Naive thymus-derived CD4-positive, alpha-beta T cell (primary cell): ENCODE results near the gene C13orf46. TPM values are rescaled to one million over a fixed set of nuclear protein-coding genes. Genes with fewer than 3 reads are reported as not detected.
A peak's percentile ranks its signal among the peaks of the same experiment; 100 is the strongest.
"Not testable (repeated sequence)": the region's sequence is repeated elsewhere in the genome, so short reads cannot be mapped to it uniquely, and the experiment has no call there.

Source experiments
- ATAC-seq: fragments of 150-1000 bp; cut with Tn5 transposase; 2 replicates; pipeline ENCODE4 v1.10.0; 2021; ENCODE audit warnings: mild to moderate bottlenecking, moderate library complexity
- CTCF ChIA-PET: fragments of 350-600 bp; sonication (Branson Sonifier 250); formaldehyde crosslinking; loops from one replicate; lab custom pipeline; 2021; ENCODE audit warnings: antibody characterized with exemption; lab: Charles Lee
- POLR2A ChIA-PET: fragments of 350-600 bp; sonication (Branson Sonifier 250); formaldehyde crosslinking; loops from one replicate; lab custom pipeline; 2021; ENCODE audit warnings: antibody characterized with exemption, inconsistent platforms; lab: Charles Lee
- DNase-seq, 9 donors: peaks; one replicate each; pipeline versions ENCODE4 v3.0.0 to v3.0.0-alpha.2; 2020 to 2022; ENCODE audit warnings: mixed read lengths in 1 of 9
- H3K27ac ChIP-seq: one replicate; pipeline ENCODE4 v1.7.0; 2013; ENCODE audit warnings: mild to moderate bottlenecking, low read depth, low read length, moderate library complexity
- H3K27me3 ChIP-seq, 2 donors: one replicate each; pipeline ENCODE4 v1.7.0; 2013; ENCODE audit warnings: low read length in 2 of 2, mild to moderate bottlenecking in 2 of 2, moderate library complexity in 2 of 2; ENCODE audit not compliant: control insufficient read depth in 2 of 2, insufficient read depth in 2 of 2
- H3K36me3 ChIP-seq, 3 experiments: 1 replicate in 2 of 3; 2 replicates in 1 of 3; pipeline ENCODE4 v1.7.0; 2013; ENCODE audit warnings: low read length in 3 of 3, mild to moderate bottlenecking in 3 of 3, moderate library complexity in 1 of 3; ENCODE audit not compliant: insufficient read depth in 3 of 3, control insufficient read depth in 2 of 3
- H3K4me1 ChIP-seq, 2 donors: one replicate each; pipeline ENCODE4 v1.7.0; 2013; ENCODE audit warnings: low read length in 2 of 2, mild to moderate bottlenecking in 2 of 2, moderate library complexity in 1 of 2; ENCODE audit not compliant: control insufficient read depth in 2 of 2, insufficient read depth in 2 of 2
- H3K4me3 ChIP-seq: 2 replicates; pipeline ENCODE4 v1.7.0; 2013; ENCODE audit warnings: mild to moderate bottlenecking, low read length
- H3K9me3 ChIP-seq, 3 experiments: 1 replicate in 2 of 3; 2 replicates in 1 of 3; pipeline ENCODE4 v1.7.0; 2013; ENCODE audit warnings: low read length in 3 of 3; ENCODE audit not compliant: control insufficient read depth in 2 of 3
- H3K27ac Mint-ChIP-seq, 9 donors: one replicate each; pipeline ENCODE4 v1.8.0; 2020 to 2022; ENCODE audit warnings: mixed read lengths in 9 of 9, mild to moderate bottlenecking in 8 of 9, moderate library complexity in 5 of 9, inconsistent platforms in 2 of 9
- H3K27me3 Mint-ChIP-seq, 5 donors: one replicate each; pipeline ENCODE4 v1.8.0; 2021 to 2022; ENCODE audit warnings: mixed read lengths in 5 of 5, mild to moderate bottlenecking in 1 of 5
- H3K36me3 Mint-ChIP-seq, 5 donors: one replicate each; pipeline ENCODE4 v1.8.0; 2020 to 2022; ENCODE audit warnings: mixed read lengths in 5 of 5, mild to moderate bottlenecking in 3 of 5, inconsistent platforms in 1 of 5
- H3K4me1 Mint-ChIP-seq, 7 donors: one replicate each; pipeline ENCODE4 v1.8.0; 2020 to 2022; ENCODE audit warnings: mixed read lengths in 7 of 7, mild to moderate bottlenecking in 3 of 7, inconsistent platforms in 1 of 7
- H3K4me3 Mint-ChIP-seq, 10 donors: one replicate each; pipeline ENCODE4 v1.8.0; 2020 to 2022; ENCODE audit warnings: mild to moderate bottlenecking in 10 of 10, mixed read lengths in 10 of 10, moderate library complexity in 6 of 10, inconsistent platforms in 2 of 10
- H3K9me3 Mint-ChIP-seq, 11 donors: one replicate each; pipeline ENCODE4 v1.8.0; 2020 to 2022; ENCODE audit warnings: mixed read lengths in 11 of 11, mild to moderate bottlenecking in 4 of 11, inconsistent platforms in 1 of 11, moderate library complexity in 1 of 11
- intact Hi-C, 2 donors: fragments of 100-400 bp; cut with micrococcal nuclease; formaldehyde crosslinking; loops; one replicate each; pipeline ENCODE4 v1.15.1; 2023
- polyA plus RNA-seq, 2 donors: library from polyadenylated mRNA; unstranded; fragments of 300-500 nt; fragmentation: Illumina TruSeq; gene quantifications; one replicate each; pipeline ENCODE4 v1.2.3, GENCODE V29; 2021
- total RNA-seq, 6 experiments: library from RNA in 5 of 6; stranded (reverse) in 5 of 6; gene quantifications; 1 replicate in 5 of 6; 2 replicates in 1 of 6; pipeline ENCODE4 v1.2.3 and lab custom pipeline; 2021 to 2026

C13orf46 gene
- total and polyA plus RNA-seq, 7 experiments from 2014 or later = 1.3 to 27.0 (median 16.9) TPM

- DNase-seq, H3K9me3 ChIP-seq, H3K4me1 ChIP-seq, ATAC-seq, H3K27me3 ChIP-seq, H3K27me3 Mint-ChIP-seq, H3K9me3 Mint-ChIP-seq, intact Hi-C loops, H3K4me3 ChIP-seq, POLR2A ChIA-PET, H3K27ac ChIP-seq, H3K4me1 Mint-ChIP-seq, CTCF ChIA-PET: not testable (repeated sequence)
- H3K36me3 ChIP-seq = peaks cover 27 to 97% (median 80%) of the 10 kb centered on the region in 3 experiments
- Mint-ChIP-seq H3K27ac (peak overlapping the region in 3 of 9 donors; percentile 17 to 74 (median 72)), H3K4me3 (peak overlapping the region in 1 of 10 donors; percentile 39), H3K36me3 (peaks cover 3 to 30% (median 8%) of the 10 kb centered on the region in 5 donors)
These were observed 46.3 kb upstream of the C13orf46 start for GRCh38 chr13:114020134-114020533.

DNA sequence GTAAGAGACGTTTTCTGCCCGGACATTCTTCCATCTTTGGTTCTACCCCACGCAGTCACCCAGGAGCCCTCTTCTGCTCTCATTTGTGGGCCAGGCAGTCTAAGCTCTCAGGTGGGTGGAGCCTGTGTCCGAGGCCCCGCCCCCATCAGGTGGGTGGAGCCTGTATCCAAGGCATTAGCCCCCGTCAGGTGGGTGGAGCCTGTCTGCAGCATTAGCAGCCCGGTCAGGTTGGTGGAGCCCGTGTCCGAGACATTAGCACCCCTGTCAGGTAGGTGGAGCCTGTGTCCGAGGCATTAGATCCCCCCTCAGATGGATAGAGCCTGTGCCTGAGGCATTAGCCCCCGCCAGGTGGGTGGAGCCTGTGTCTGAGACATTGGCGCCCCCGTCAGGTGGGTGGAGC, 45.5 kb upstream of the C13orf46 start:
- H3K36me3 ChIP-seq = peaks cover 30 to 97% (median 82%) of the 10 kb centered on the region in 3 experiments
- H3K4me1 ChIP-seq = no peaks in the 10 kb centered on the region
- Mint-ChIP-seq H3K4me1 (peaks cover 0 to 3% (median 0%) of the 10 kb centered on the region in 7 donors), H3K27ac (peak overlapping the region in 4 of 9 donors; percentile 13 to 71 (median 68)), H3K9me3 (peaks cover 0 to 9% (median 0%) of the 10 kb centered on the region in 11 donors), H3K36me3 (peaks cover 3 to 30% (median 8%) of the 10 kb centered on the region in 5 donors), H3K4me3 (peak overlapping the region in 1 of 10 donors; percentile 6), H3K27me3 (no peaks in the 10 kb centered on the region)
- H3K27ac ChIP-seq = no peak overlapping the region
- no peaks in the 10 kb centered on the region for H3K27me3 ChIP-seq
- ATAC-seq = peak; percentile 51
- no peak overlapping the region for H3K4me3 ChIP-seq
- peak in 5 of 9 donors; percentile 31 to 50 (median 49) for DNase-seq
- H3K9me3 ChIP-seq = no peaks in the 10 kb centered on the region
- ChIA-PET CTCF (no interaction called here), POLR2A (no interaction called here)
- intact Hi-C loops = no loop called here

GRCh38 chr13:114018461-114019055, 44.7 kb upstream of the C13orf46 start:
- Mint-ChIP-seq H3K4me1 (no peaks in the 10 kb centered on the region), H3K36me3 (peaks cover 3 to 30% (median 8%) of the 10 kb centered on the region in 5 donors), H3K27ac (peak overlapping the region in 4 of 9 donors; percentile 14 to 71 (median 47)), H3K27me3 (no peaks in the 10 kb centered on the region), H3K4me3 (peak overlapping the region in 1 of 10 donors; percentile 13), H3K9me3 (peaks cover 0 to 5% (median 0%) of the 10 kb centered on the region in 11 donors)
- DNase-seq (no peak), ATAC-seq (no peak)
- no peaks in the 10 kb centered on the region for H3K4me1 ChIP-seq
- no peak overlapping the region for H3K27ac ChIP-seq
- peaks cover 26 to 97% (median 82%) of the 10 kb centered on the region in 3 experiments for H3K36me3 ChIP-seq
- no peaks in the 10 kb centered on the region for H3K27me3 ChIP-seq
- H3K9me3 ChIP-seq = no peaks in the 10 kb centered on the region
- no peak overlapping the region for H3K4me3 ChIP-seq
- intact Hi-C loops = no loop called here
- POLR2A ChIA-PET = no interaction called here
- CTCF ChIA-PET = no interaction called here

DNA sequence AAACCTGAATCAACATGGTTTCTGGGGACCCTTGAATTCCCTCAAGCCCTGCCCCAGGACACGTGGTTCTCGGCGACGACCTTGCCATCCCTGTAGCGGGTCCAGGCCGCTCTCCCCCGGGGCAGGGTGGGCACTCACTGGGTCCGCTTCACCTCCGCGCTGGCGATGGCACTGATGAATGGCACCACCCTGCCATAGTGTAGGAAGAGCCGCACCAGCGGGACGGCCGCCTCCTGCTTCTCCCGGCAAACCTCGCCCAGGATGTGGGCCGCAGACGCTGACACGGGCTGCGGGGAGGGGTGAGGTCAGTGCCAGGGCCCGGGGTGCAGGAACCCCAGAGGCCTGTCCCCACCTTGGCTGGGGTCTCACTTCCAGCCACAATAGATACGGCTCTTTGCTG, 44.1 kb upstream of the C13orf46 start:
- Mint-ChIP-seq H3K27ac (no peak overlapping the region), H3K4me3 (no peak overlapping the region), H3K4me1 (no peaks in the 10 kb centered on the region), H3K9me3 (peaks cover 0 to 5% (median 0%) of the 10 kb centered on the region in 11 donors), H3K36me3 (peaks cover 3 to 30% (median 8%) of the 10 kb centered on the region in 5 donors), H3K27me3 (no peaks in the 10 kb centered on the region)
- ChIA-PET CTCF (no interaction called here), POLR2A (no interaction called here)
- Histone ChIP-seq H3K4me3 (no peak overlapping the region), H3K4me1 (no peaks in the 10 kb centered on the region), H3K9me3 (no peaks in the 10 kb centered on the region), H3K27me3 (no peaks in the 10 kb centered on the region), H3K27ac (no peak overlapping the region), H3K36me3 (peaks cover 22 to 97% (median 85%) of the 10 kb centered on the region in 3 experiments)
- DNase-seq = no peak
- ATAC-seq = no peak
- intact Hi-C loops = no loop called here

- intact Hi-C loops = no loop called here
- peaks cover 3 to 30% (median 8%) of the 10 kb centered on the region in 5 donors for H3K36me3 Mint-ChIP-seq
- no peaks in the 10 kb centered on the region for H3K4me1 ChIP-seq
- CTCF ChIA-PET = no interaction called here
- H3K4me3 Mint-ChIP-seq = peak overlapping the region in 2 of 10 donors; percentile 14 to 21
- POLR2A ChIA-PET = no interaction called here
- no peak overlapping the region for H3K27ac ChIP-seq
- no peak overlapping the region for H3K4me3 ChIP-seq
- no peaks in the 10 kb centered on the region for H3K4me1 Mint-ChIP-seq
- no peaks in the 10 kb centered on the region for H3K27me3 Mint-ChIP-seq
- H3K9me3 Mint-ChIP-seq = peaks cover 0 to 3% (median 0%) of the 10 kb centered on the region in 11 donors
- DNase-seq = no peak
- peak overlapping the region in 5 of 9 donors; percentile 1 to 73 (median 53) for H3K27ac Mint-ChIP-seq
- peaks cover 28 to 97% (median 83%) of the 10 kb centered on the region in 3 experiments for H3K36me3 ChIP-seq
- no peaks in the 10 kb centered on the region for H3K9me3 ChIP-seq
- ATAC-seq = no peak
- no peaks in the 10 kb centered on the region for H3K27me3 ChIP-seq
These were observed 43.3 kb upstream of the C13orf46 start for GRCh38 chr13:114017028-114017630.

- ChIA-PET POLR2A (no interaction called here), CTCF (interaction anchor here (0.6 kb wide), 2 partner anchors 102 to 197 kb away, joined by 3 to 4 read pairs; no protein-coding TSS in a partner anchor)
- ATAC-seq (no peak), DNase-seq (no peak)
- Histone ChIP-seq H3K4me3 (no peak overlapping the region), H3K36me3 (peaks cover 26 to 97% (median 77%) of the 10 kb centered on the region in 3 experiments), H3K4me1 (no peaks in the 10 kb centered on the region), H3K27ac (no peak overlapping the region), H3K9me3 (no peaks in the 10 kb centered on the region), H3K27me3 (no peaks in the 10 kb centered on the region)
- intact Hi-C loops = no loop called here
- no peaks in the 10 kb centered on the region for H3K27me3 Mint-ChIP-seq
- peaks cover 0 to 3% (median 0%) of the 10 kb centered on the region in 11 donors for H3K9me3 Mint-ChIP-seq
- no peaks in the 10 kb centered on the region for H3K4me1 Mint-ChIP-seq
- H3K4me3 Mint-ChIP-seq = peak overlapping the region in 3 of 10 donors; percentile 14 to 47 (median 21)
- H3K36me3 Mint-ChIP-seq = peaks cover 3 to 30% (median 8%) of the 10 kb centered on the region in 5 donors
- H3K27ac Mint-ChIP-seq = peak overlapping the region in 7 of 9 donors; percentile 1 to 87 (median 59)
These were observed 42.6 kb upstream of the C13orf46 start for GRCh38 chr13:114016321-114017027.
